SK-N-SH treated with all-trans-retinoic acid at 6 μM for 48 hours (cell line): ENCODE results near the gene HS6ST2.

ENCODE experiments used
- ATAC-seq: fragments of 200-7000 bp; cut with Tn5 transposase; 3 replicates; pipeline ENCODE4 v1.9.1; 2020; ENCODE audit warnings: mild to moderate bottlenecking, moderate library complexity
- ARNTL ChIP-seq: fragments of 450-650 bp; formaldehyde crosslinking; IDR thresholded peaks from 2 replicates; pipeline ENCODE4 v1.5.0; 2020; ENCODE audit warnings: low read depth, mild to moderate bottlenecking, moderate library complexity, borderline replicate concordance
- CSDC2 ChIP-seq: fragments of 250-450 bp; sonication (Bioruptor Pico); IDR thresholded peaks from 2 replicates; pipeline ENCODE4 v1.5.0; 2020; ENCODE audit warnings: mild to moderate bottlenecking, moderate library complexity
- ESRRG ChIP-seq: fragments of 250-450 bp; sonication (Bioruptor Pico); IDR thresholded peaks from 2 replicates; pipeline ENCODE4 v1.6.1; 2021; ENCODE audit warnings: mild to moderate bottlenecking
- GLIS3 ChIP-seq: fragments of 250-450 bp; sonication (Bioruptor Pico); IDR thresholded peaks from 2 replicates; pipeline ENCODE4 v1.5.0; 2020; ENCODE audit warnings: mild to moderate bottlenecking, moderate library complexity
- ISL1 ChIP-seq: fragments of 250-450 bp; sonication (Bioruptor Pico); IDR thresholded peaks from 2 replicates; pipeline ENCODE4 v2.1.2; 2022; ENCODE audit warnings: mild to moderate bottlenecking, moderate library complexity
- OSR1 ChIP-seq: fragments of 250-450 bp; sonication (Bioruptor Pico); IDR thresholded peaks from 2 replicates; pipeline ENCODE4 v1.8.0; 2022; ENCODE audit warnings: moderate library complexity, mild to moderate bottlenecking, inconsistent platforms
- PATZ1 ChIP-seq: fragments of 250-450 bp; sonication (Bioruptor Pico); IDR thresholded peaks from 2 replicates; pipeline ENCODE4 v1.8.0; 2020; ENCODE audit warnings: mild to moderate bottlenecking, moderate library complexity, borderline replicate concordance
- POU6F1 ChIP-seq: fragments of 250-450 bp; sonication (Bioruptor Pico); IDR thresholded peaks from 2 replicates; pipeline ENCODE4 v1.8.0; 2021; ENCODE audit warnings: low read depth, mild to moderate bottlenecking, moderate library complexity, borderline replicate concordance
- PPARA ChIP-seq: fragments of 250-450 bp; sonication (Bioruptor Pico); IDR thresholded peaks from 2 replicates; pipeline ENCODE4 v1.5.0; 2020; ENCODE audit warnings: mild to moderate bottlenecking, borderline replicate concordance
- RARB ChIP-seq: fragments of 250-450 bp; sonication (Bioruptor Pico); IDR thresholded peaks from 2 replicates; pipeline ENCODE4 v1.8.0; 2021; ENCODE audit warnings: mild to moderate bottlenecking, moderate library complexity
- SNAI2 ChIP-seq: fragments of 250-450 bp; sonication (Bioruptor Pico); IDR thresholded peaks from 2 replicates; pipeline ENCODE4 v1.5.0; 2020; ENCODE audit warnings: mild to moderate bottlenecking, moderate library complexity
- TCF4 ChIP-seq: fragments of 250-450 bp; sonication (Bioruptor Pico); IDR thresholded peaks from 2 replicates; pipeline ENCODE4 v1.8.0; 2021; ENCODE audit warnings: mild to moderate bottlenecking, moderate library complexity, borderline replicate concordance
- TSHZ2 ChIP-seq: fragments of 250-450 bp; sonication (Bioruptor Pico); IDR thresholded peaks from 2 replicates; pipeline ENCODE4 v1.5.0; 2020; ENCODE audit warnings: mild to moderate bottlenecking, moderate library complexity
- ZC3H10 ChIP-seq: fragments of 250-450 bp; sonication (Bioruptor Pico); IDR thresholded peaks from 2 replicates; pipeline ENCODE4 v1.5.1; 2021; ENCODE audit warnings: mild to moderate bottlenecking, moderate library complexity
- ZFP3 ChIP-seq: fragments of 250-450 bp; sonication (Bioruptor Pico); IDR thresholded peaks from 2 replicates; pipeline ENCODE4 v1.5.0; 2020; ENCODE audit warnings: mild to moderate bottlenecking, moderate library complexity
- ZFP30 ChIP-seq: fragments of 450-650 bp; formaldehyde crosslinking; IDR thresholded peaks from 2 replicates; pipeline ENCODE4 v1.5.0; 2022; ENCODE audit warnings: mild to moderate bottlenecking, moderate library complexity
- ZNF565 ChIP-seq: fragments of 450-650 bp; formaldehyde crosslinking; conservative IDR thresholded peaks from 2 replicates; pipeline ENCODE4 v1.5.0; 2020; ENCODE audit warnings: low read depth, mild to moderate bottlenecking, moderate library complexity
- ZNF70 ChIP-seq: fragments of 450-650 bp; formaldehyde crosslinking; IDR thresholded peaks from 2 replicates; pipeline ENCODE4 v1.5.0; 2020; ENCODE audit warnings: mild to moderate bottlenecking, moderate library complexity
- ZNF8 ChIP-seq: fragments of 450-650 bp; formaldehyde crosslinking; IDR thresholded peaks from 2 replicates; pipeline ENCODE4 v1.5.0; 2020; ENCODE audit warnings: mild to moderate bottlenecking, moderate library complexity

Gene HS6ST2

GRCh38 chrX:132592880-132593279, 365.5 kb downstream of the HS6ST2 start:
- peak; percentile 56; the same call in 1 of the 3 replicates for ATAC-seq
- TF ChIP-seq ZC3H10: no peak
- TF ChIP-seq ZFP3: no peak
- no peak for TF ChIP-seq TSHZ2 (CRISPR knock-in tag)
- no peak for TF ChIP-seq SNAI2 (CRISPR knock-in tag)
- no peak for TF ChIP-seq ESRRG
- no peak for TF ChIP-seq ZFP30
- TF ChIP-seq CSDC2 (CRISPR knock-in tag): no peak
- no peak for TF ChIP-seq ZNF8 (CRISPR knock-in tag)
- no peak for TF ChIP-seq ISL1 (CRISPR knock-in tag)
- TF ChIP-seq PPARA (CRISPR knock-in tag): no peak
- TF ChIP-seq RARB (CRISPR knock-in tag): no peak
- no peak for TF ChIP-seq PATZ1 (CRISPR knock-in tag)
- no peak for TF ChIP-seq ZNF70 (CRISPR knock-in tag)
- no peak for TF ChIP-seq TCF4 (CRISPR knock-in tag)

- ATAC-seq: no peak
- TF ChIP-seq ARNTL (CRISPR knock-in tag): no peak
- TF ChIP-seq ISL1 (CRISPR knock-in tag): no peak
- TF ChIP-seq SNAI2 (CRISPR knock-in tag): no peak
- no peak for TF ChIP-seq RARB (CRISPR knock-in tag)
- TF ChIP-seq ZNF565 (CRISPR knock-in tag): no peak
- TF ChIP-seq GLIS3 (CRISPR knock-in tag): no peak
- no peak for TF ChIP-seq ESRRG
These were observed 366.6 kb downstream of the HS6ST2 start for GRCh38 chrX:132591719-132592275.

GRCh38 chrX:132590350-132591026, 367.9 kb downstream of the HS6ST2 start:
- no peak for ATAC-seq
- TF ChIP-seq ZFP30: no peak
- TF ChIP-seq ZC3H10: no peak
- no peak for TF ChIP-seq GLIS3 (CRISPR knock-in tag)
- no peak for TF ChIP-seq ZNF565 (CRISPR knock-in tag)
- no peak for TF ChIP-seq POU6F1 (CRISPR knock-in tag)
- TF ChIP-seq ESRRG: no peak
- TF ChIP-seq PATZ1 (CRISPR knock-in tag): no peak
- no peak for TF ChIP-seq CSDC2 (CRISPR knock-in tag)
- no peak for TF ChIP-seq PPARA (CRISPR knock-in tag)
- TF ChIP-seq OSR1 (CRISPR knock-in tag): no peak
- TF ChIP-seq TSHZ2 (CRISPR knock-in tag): no peak
